Endothelial cell (in vitro differentiated cells): ENCODE results near the gene ATPAF2. TPM values are rescaled to one million over a fixed set of nuclear protein-coding genes. Genes with fewer than 3 reads are reported as not detected.

Source experiments
- DNase-seq: peaks from one replicate; pipeline ENCODE4 v3.0.0; 2021; ENCODE audit warnings: low spot score
- H3K27ac Mint-ChIP-seq: one replicate; pipeline ENCODE4 v1.8.0; 2021; ENCODE audit warnings: mixed read lengths, inconsistent platforms; ENCODE audit not compliant: unreplicated experiment
- H3K27me3 Mint-ChIP-seq: one replicate; pipeline ENCODE4 v1.8.0; 2021; ENCODE audit warnings: mild to moderate bottlenecking, moderate library complexity, mixed read lengths, inconsistent platforms; ENCODE audit not compliant: unreplicated experiment
- H3K36me3 Mint-ChIP-seq: one replicate; pipeline ENCODE4 v1.8.0; 2021; ENCODE audit warnings: mild to moderate bottlenecking, low read depth, mixed read lengths, inconsistent platforms; ENCODE audit not compliant: unreplicated experiment
- H3K4me1 Mint-ChIP-seq: one replicate; pipeline ENCODE4 v1.8.0; 2021; ENCODE audit warnings: mild to moderate bottlenecking, mixed read lengths, inconsistent platforms; ENCODE audit not compliant: unreplicated experiment
- H3K4me3 Mint-ChIP-seq: one replicate; pipeline ENCODE4 v1.8.0; 2021; ENCODE audit warnings: mild to moderate bottlenecking, mixed read lengths, inconsistent platforms; ENCODE audit not compliant: unreplicated experiment
- H3K9me3 Mint-ChIP-seq: one replicate; pipeline ENCODE4 v1.8.0; 2021; ENCODE audit warnings: mixed read lengths, inconsistent platforms; ENCODE audit not compliant: unreplicated experiment
- CTCF ChIP-seq: fragments of 200-600 bp; sonication (generic); IDR thresholded peaks from one replicate; pipeline ENCODE4 v1.5.0; 2021; ENCODE audit warnings: antibody characterized with exemption; ENCODE audit not compliant: unreplicated experiment
- total RNA-seq: library from RNA; stranded (reverse); fragmentation: NEBNext Ultra II Directional; extraction: Animal tissue kit (Norgen Biotek cat#: 25700); gene quantifications from one replicate; pipeline ENCODE4 v1.2.1, GENCODE V29; 2021; ENCODE audit not compliant: unreplicated experiment

The ATPAF2 gene
- total RNA-seq, 1 donor from 2014 or later: 24.7 TPM

GRCh38 chr17:18016426-18016825 is 22.5 kb downstream of the ATPAF2 start:
- Mint-ChIP-seq H3K4me3 (no peak overlapping the region), H3K4me1 (peaks cover 7% of the 10 kb centered on the region), H3K27ac (no peak overlapping the region), H3K9me3 (no peaks in the 10 kb centered on the region), H3K27me3 (peaks cover 3% of the 10 kb centered on the region), H3K36me3 (no peaks in the 10 kb centered on the region)
- TF ChIP-seq CTCF: no peak
- no peak for DNase-seq

- TF ChIP-seq CTCF: no peak
- H3K36me3 Mint-ChIP-seq: no peaks in the 10 kb centered on the region
- no peak for DNase-seq
- peaks cover 3% of the 10 kb centered on the region for H3K27me3 Mint-ChIP-seq
- H3K9me3 Mint-ChIP-seq: no peaks in the 10 kb centered on the region
- H3K4me3 Mint-ChIP-seq: no peak overlapping the region
- no peak overlapping the region for H3K27ac Mint-ChIP-seq
- H3K4me1 Mint-ChIP-seq: peaks cover 7% of the 10 kb centered on the region
Observed at GRCh38 chr17:18015593-18015992, 23.4 kb downstream of the ATPAF2 start.

- Mint-ChIP-seq H3K9me3 (no peaks in the 10 kb centered on the region), H3K27ac (no peak overlapping the region), H3K4me1 (peaks cover 7% of the 10 kb centered on the region), H3K36me3 (no peaks in the 10 kb centered on the region), H3K4me3 (no peak overlapping the region), H3K27me3 (peaks cover 3% of the 10 kb centered on the region)
- no peak for DNase-seq
- no peak for TF ChIP-seq CTCF
Observed at GRCh38 chr17:18014006-18014405, 25.0 kb downstream of the ATPAF2 start.

- H3K27me3 Mint-ChIP-seq: peaks cover 7% of the 10 kb centered on the region
- H3K27ac Mint-ChIP-seq: no peak overlapping the region
- peaks cover 10% of the 10 kb centered on the region for H3K36me3 Mint-ChIP-seq
- no peak for TF ChIP-seq CTCF
- no peak overlapping the region for H3K4me3 Mint-ChIP-seq
- no peaks in the 10 kb centered on the region for H3K9me3 Mint-ChIP-seq
- no peak for DNase-seq
- no peaks in the 10 kb centered on the region for H3K4me1 Mint-ChIP-seq
Observed at GRCh38 chr17:18011286-18011685, 27.7 kb downstream of the ATPAF2 start.

- H3K4me3 Mint-ChIP-seq: no peak overlapping the region
- H3K36me3 Mint-ChIP-seq: peaks cover 16% of the 10 kb centered on the region
- no peaks in the 10 kb centered on the region for H3K9me3 Mint-ChIP-seq
- peaks cover 12% of the 10 kb centered on the region for H3K27me3 Mint-ChIP-seq
- TF ChIP-seq CTCF: no peak
- no peak for DNase-seq
- no peaks in the 10 kb centered on the region for H3K4me1 Mint-ChIP-seq
- no peak overlapping the region for H3K27ac Mint-ChIP-seq
Observed at GRCh38 chr17:18009609-18010420, 29.2 kb downstream of the ATPAF2 start.
